ENCODE measurements around the gene OPHN1.

The OPHN1 gene

GRCh38 chrX:68461576-68461975, 28.3 kb upstream of the OPHN1 start:
- H3F3A ChIP-seq (ENCODE audit: insufficient read depth, low read length): no peaks in the 10 kb centered on the region
- no peak for DNase-seq
- H2AFZ ChIP-seq (ENCODE audit: low read length): no peak overlapping the region
- H3K4me3 ChIP-seq (ENCODE audit: low read length): no peak overlapping the region
- H3K9me3 ChIP-seq (replicated peaks; ENCODE audit: insufficient read depth, low read length): no peaks in the 10 kb centered on the region
- no peaks in the 10 kb centered on the region for H3K27me3 ChIP-seq (replicated peaks; ENCODE audit: insufficient read depth, low read length)
- peak overlapping the region; percentile 8; the same call in 1 of the 2 replicates for H3K4me2 ChIP-seq (ENCODE audit: low read depth, low read length)
- TF ChIP-seq EZH2phosphoT487 (IDR thresholded peaks at IDR 0.05; ENCODE audit: low read length) (no peak), EZH2 (optimal IDR thresholded peaks at IDR 0.05; ENCODE audit: low read depth, low read length) (no peak), CTCF (IDR thresholded peaks at IDR 0.05; ENCODE audit: low read length) (no peak)
- no peaks in the 10 kb centered on the region for H3K4me1 ChIP-seq (ENCODE audit: low read length)
- no peaks in the 10 kb centered on the region for H4K20me1 ChIP-seq (ENCODE audit: insufficient read depth, low read length)
- no peak overlapping the region for H3K9ac ChIP-seq (ENCODE audit: low read length)
- H3K36me3 ChIP-seq (replicated peaks; ENCODE audit: insufficient read depth, low read length): no peaks in the 10 kb centered on the region
- no peaks in the 10 kb centered on the region for H3K9me2 ChIP-seq (replicated peaks; ENCODE audit: insufficient read depth, low read length)
- H3K27ac ChIP-seq (ENCODE audit: low read length): no peak overlapping the region
- no peaks in the 10 kb centered on the region for H3K79me2 ChIP-seq (ENCODE audit: low read length)

- Histone ChIP-seq H4K20me1 (ENCODE audit: insufficient read depth, low read length) (no peaks in the 10 kb centered on the region), H3K9ac (ENCODE audit: low read length) (no peak overlapping the region), H2AFZ (ENCODE audit: low read length) (0 out of 2 replicates have a peak overlapping the region, but pooled peaks have one; percentile 20), H3K27me3 (replicated peaks; ENCODE audit: insufficient read depth, low read length) (no peaks in the 10 kb centered on the region), H3K4me1 (ENCODE audit: low read length) (no peaks in the 10 kb centered on the region), H3F3A (ENCODE audit: insufficient read depth, low read length) (no peaks in the 10 kb centered on the region), H3K9me3 (replicated peaks; ENCODE audit: insufficient read depth, low read length) (no peaks in the 10 kb centered on the region), H3K4me2 (ENCODE audit: low read depth, low read length) (peak overlapping the region; percentile 8; the same call in 1 of the 2 replicates), H3K4me3 (ENCODE audit: low read length) (no peak overlapping the region), H3K9me2 (replicated peaks; ENCODE audit: insufficient read depth, low read length) (no peaks in the 10 kb centered on the region), H3K36me3 (replicated peaks; ENCODE audit: insufficient read depth, low read length) (no peaks in the 10 kb centered on the region), H3K79me2 (ENCODE audit: low read length) (no peaks in the 10 kb centered on the region), H3K27ac (ENCODE audit: low read length) (no peak overlapping the region)
- DNase-seq: peak; percentile 26
- no peak for TF ChIP-seq EZH2phosphoT487 (IDR thresholded peaks at IDR 0.05; ENCODE audit: low read length)
- no peak for TF ChIP-seq EZH2 (optimal IDR thresholded peaks at IDR 0.05; ENCODE audit: low read depth, low read length)
- TF ChIP-seq CTCF (IDR thresholded peaks at IDR 0.05; ENCODE audit: low read length): no peak
Measured at GRCh38 chrX:68461093-68461492, 27.8 kb upstream of the OPHN1 start.

- no peaks in the 10 kb centered on the region for H3K79me2 ChIP-seq (ENCODE audit: low read length)
- H3K9ac ChIP-seq (ENCODE audit: low read length): no peak overlapping the region
- no peak overlapping the region for H3K4me2 ChIP-seq (ENCODE audit: low read depth, low read length)
- no peak overlapping the region for H2AFZ ChIP-seq (ENCODE audit: low read length)
- DNase-seq: no peak
- H3K36me3 ChIP-seq (replicated peaks; ENCODE audit: insufficient read depth, low read length): no peaks in the 10 kb centered on the region
- no peaks in the 10 kb centered on the region for H3K27me3 ChIP-seq (replicated peaks; ENCODE audit: insufficient read depth, low read length)
- no peaks in the 10 kb centered on the region for H3K9me3 ChIP-seq (replicated peaks; ENCODE audit: insufficient read depth, low read length)
- H3K27ac ChIP-seq (ENCODE audit: low read length): no peak overlapping the region
- no peaks in the 10 kb centered on the region for H3K9me2 ChIP-seq (replicated peaks; ENCODE audit: insufficient read depth, low read length)
- TF ChIP-seq EZH2 (optimal IDR thresholded peaks at IDR 0.05; ENCODE audit: low read depth, low read length) (no peak), EZH2phosphoT487 (IDR thresholded peaks at IDR 0.05; ENCODE audit: low read length) (no peak), CTCF (IDR thresholded peaks at IDR 0.05; ENCODE audit: low read length) (no peak)
- H3K4me3 ChIP-seq (ENCODE audit: low read length): no peak overlapping the region
- no peaks in the 10 kb centered on the region for H3K4me1 ChIP-seq (ENCODE audit: low read length)
- no peaks in the 10 kb centered on the region for H4K20me1 ChIP-seq (ENCODE audit: insufficient read depth, low read length)
- H3F3A ChIP-seq (ENCODE audit: insufficient read depth, low read length): no peaks in the 10 kb centered on the region
Measured at GRCh38 chrX:68455151-68455510, 21.8 kb upstream of the OPHN1 start.

All from MM.1S (cell line).